GDM1 (cell line): ENCODE results near the gene ST8SIA6.

Experiments
- DNase-seq: peaks from one replicate; lab custom pipeline; 2025; lab: John Stamatoyannopoulos, UW

Gene ST8SIA6

DNA sequence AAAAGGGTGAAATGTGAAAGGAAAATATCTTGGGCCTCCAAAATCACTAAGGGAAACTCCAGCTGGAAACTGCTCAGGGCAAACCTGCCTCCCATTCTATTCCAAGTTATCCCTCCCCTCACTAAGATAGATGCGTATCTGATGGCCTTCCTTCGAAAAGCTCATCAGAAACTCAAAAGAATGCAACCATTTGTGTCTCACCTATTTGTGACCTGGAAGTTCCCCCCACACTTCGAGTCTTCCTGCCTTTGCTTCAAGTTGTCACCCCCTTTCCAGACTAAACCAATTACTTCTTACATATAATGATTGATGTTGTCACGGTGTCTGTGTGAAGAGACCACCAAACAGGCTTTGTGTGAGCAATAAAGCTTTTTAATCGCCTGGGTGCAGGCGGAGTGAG lies 69.3 kb downstream of the ST8SIA6 start:
- no peak for DNase-seq

DNA sequence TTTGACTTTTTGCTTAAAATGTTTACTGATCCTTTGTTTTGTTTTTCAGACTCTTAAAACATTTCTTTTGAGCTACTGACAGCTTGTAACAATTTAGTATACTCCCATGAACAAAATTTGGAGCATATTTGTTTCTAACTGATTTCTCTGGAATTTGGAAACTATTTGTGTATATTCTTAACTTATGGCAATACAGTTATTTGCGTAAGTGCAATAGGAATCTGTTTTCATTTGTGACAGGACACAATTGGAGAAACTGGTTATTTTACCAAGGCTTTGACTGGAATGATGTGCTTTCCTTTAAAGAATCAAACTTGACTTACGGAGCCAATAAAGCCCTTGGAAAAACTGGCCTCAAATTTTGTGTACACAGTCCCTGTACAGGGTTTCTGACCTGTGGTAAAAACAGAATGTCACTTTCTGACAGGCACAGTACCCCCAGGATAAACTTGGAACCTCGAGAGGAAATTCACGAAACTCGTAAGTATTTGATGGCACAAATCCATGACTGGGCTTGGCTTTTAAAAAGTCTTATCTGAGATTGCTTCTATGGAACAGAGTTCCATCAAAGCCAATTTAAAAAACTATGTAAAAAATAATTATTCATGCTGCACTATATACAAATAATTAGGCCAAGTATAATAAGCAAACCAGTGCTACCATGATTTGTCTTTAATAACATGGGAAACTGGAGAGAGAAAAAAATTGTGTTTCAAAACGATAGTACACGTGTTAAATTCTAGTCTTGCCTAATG lies 70.4 kb downstream of the ST8SIA6 start:
- DNase-seq, result no peak

DNA sequence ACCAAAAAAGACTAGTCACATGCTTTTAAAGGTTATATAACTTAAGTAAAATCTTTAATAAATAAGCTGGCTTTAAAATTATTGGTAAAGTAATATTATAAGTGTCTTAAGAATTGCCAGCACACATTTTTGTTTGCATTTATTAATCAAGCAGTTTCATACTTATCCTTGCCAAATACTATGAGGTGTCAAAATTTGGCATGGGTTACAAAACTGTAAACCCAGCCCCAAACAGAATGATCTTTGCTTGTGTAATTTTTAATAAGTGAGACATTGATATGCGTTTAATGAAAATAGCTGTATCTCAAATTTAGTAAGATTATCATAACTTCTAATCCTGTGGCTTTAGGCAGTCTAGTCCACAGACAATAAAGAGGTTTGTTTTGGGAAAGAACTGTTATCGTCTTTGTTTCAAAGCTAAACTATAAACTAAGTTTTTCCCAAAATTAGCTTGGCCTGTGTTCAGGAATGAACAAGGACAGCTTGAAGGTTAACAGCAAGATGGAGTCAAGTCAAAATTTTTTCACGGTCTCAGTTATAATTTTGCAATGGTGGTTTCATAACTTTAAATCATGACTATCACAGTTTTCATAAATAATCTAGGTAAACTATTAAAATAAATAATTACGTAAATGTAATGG lies 72.8 kb downstream of the ST8SIA6 start:
- no peak for DNase-seq

DNA sequence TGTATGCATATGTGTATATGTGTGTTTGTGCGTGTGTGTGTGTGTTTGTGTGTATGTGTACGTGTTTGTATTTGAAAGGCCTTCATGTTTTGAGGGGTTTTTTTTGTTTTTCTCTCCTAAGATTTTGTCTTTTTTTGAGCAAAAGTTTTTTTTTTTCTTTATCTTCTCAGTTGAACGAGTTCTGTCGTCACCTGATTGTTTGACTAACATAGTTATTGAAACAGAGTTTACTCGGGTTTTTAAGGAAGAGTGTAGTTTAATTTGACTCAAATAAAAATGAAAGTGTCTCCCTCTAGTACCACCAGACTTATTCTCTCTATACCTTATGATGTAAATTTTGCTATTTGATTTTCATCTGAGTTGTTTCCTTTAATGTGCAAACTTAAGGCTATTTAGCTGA lies 73.5 kb downstream of the ST8SIA6 start:
- no peak for DNase-seq

DNA sequence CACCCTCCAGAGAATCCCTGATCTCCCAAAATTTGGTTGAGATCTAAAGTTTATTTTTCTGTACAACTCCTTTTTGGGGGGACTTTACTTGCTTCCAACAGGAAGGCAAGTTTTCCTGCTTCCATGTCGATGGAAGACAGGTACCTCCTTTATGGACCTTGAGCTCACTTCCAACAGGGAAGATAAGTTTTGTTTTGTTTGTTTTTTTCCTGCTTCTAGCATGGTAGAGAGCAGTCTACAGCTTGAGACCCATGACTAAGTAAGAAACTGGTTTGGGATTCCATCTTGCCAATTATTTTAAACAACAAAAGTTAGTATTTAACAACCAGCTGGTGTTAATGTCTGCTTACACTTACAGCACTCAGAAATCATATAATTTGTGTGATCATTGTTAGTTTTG lies 74.4 kb downstream of the ST8SIA6 start:
- DNase-seq, result no peak

DNA sequence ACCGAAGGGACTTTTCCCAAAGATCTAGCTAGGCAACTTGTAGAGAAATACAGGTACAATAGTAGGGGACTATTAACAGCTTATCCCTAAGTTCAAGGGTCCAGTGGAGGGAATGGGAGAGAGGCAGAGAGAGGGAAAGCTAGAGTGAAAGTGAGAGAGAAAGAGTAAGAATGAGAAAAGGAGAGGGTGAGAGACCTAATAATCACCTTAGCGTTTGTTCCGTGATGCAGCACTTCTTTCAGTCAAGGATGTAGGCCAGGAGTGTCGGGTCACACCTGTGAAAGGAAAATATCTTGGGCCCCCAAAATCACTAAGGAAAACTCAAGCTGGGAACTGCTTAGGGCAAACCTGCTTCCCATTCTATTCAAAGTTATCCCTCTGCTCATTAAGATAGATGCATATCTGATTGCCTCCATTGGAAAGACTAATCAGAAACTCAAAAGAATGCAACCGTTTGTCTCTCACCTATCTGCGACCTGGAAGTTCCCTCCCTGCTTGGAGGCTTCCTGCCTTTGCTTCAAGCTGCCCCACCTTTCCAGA lies 75.2 kb downstream of the ST8SIA6 start:
- DNase-seq, result no peak

DNA sequence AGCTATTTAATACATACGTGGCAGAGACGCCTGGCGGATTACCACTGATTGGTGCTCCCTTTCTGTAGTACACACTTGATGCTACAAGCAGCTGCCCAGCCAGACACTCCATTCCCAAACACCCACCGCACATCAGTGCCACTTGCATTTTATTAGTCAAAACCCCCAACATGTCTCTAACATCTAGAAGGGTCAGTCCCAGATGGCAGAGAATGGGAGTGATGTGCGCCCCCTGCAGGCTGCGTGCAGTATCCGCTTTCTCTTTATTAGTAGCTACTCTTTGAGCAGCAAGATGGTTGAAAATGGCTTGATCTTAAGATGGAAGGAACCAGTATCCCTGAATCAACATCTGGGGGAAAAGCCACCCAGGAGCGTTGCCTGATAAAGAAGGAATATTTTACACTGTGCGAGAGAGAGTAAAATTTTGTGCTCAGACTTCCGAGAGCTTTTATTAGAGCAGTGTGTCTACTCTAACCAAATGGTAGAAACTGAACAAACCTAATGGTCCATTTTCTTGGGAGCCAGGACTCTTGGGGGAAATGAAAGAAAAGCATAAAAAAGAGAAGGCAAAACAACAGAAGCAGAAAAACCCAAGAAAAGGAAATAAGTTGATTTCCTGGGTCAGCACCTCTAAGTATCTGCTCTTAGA lies 78.3 kb downstream of the ST8SIA6 start:
- DNase-seq, result no peak

DNA sequence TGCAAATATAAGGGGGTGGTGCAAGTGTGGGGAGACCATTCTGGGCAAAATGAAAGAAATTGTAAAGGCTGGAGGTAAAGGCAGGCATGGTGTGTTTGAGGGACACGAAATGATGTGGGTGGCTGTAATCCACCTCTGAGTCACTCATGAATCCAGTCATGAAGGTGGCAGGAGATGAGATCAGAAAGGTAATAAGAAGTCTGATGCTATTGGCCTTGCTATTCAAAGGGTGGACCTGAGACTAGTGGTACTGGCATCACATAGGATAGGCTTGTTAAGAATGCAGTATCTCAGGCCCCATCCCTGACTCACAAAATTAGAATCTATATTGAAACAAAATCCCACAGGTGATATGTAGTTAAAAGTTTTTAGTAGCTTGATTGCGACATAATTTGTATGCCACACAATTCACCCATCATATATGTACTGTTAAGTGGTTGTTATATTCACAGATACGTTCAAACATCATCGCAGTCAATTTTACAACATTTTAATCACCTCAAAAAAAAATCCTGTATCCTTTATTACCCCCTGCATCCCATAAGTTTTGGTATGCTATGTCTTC lies 85.6 kb downstream of the ST8SIA6 start:
- no peak for DNase-seq

DNA sequence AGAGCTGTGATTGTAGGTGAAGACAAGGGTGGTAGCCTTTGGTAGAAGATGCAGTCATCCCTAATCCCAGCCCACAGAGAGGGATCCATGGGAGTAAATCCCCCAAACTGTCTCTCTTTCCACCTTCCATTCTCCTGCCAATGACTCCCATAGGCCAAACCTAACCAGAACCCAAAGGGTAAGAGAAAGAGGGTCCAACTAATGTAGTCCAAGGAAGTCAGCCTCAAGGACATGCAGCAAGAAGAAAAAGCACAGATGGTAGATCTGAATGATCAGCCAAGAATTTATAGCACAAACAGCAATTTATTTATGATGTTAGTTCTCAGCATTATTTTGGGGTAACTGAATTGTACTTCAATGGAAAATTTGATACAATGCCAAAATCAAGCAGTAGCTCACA lies 87.7 kb downstream of the ST8SIA6 start:
- DNase-seq, result no peak

DNA sequence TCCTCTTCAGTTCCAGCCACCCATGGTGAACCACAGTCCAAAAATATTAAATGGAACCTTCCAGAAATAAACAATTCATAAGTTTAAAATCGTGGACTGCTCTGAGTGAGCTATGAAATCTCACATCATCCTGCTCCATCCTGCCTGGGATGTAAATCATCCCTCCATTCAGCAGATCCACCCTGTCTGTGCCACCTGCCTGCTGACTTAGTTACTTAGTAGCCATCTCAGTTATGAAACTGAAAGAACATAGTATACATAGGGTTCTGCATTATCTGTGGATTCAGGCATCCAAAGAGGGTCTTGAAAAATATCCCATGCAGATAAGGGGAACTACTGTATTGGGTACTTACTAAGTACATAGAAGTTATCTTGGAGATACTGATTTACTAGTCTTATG lies 89.0 kb downstream of the ST8SIA6 start:
- DNase-seq, result no peak

DNA sequence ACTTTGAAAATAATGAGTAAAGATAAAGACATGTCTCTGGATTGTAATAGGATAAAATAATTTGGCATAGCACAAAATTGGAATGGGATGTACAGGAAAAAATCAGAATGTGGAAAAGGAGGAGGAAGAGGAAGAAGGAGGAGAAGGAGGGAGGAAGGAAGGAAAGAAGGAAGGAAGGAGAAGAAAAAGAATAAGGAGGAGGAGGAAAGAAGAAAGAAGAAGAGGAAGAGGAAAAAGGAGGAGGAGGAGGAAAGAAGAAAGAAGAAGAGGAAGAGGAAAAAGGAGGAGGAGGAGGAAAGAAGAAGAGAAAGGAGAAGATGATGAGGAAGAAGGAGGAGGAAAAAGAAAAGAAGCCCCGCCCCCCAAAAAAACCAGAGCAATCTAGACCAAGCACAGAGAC lies 95.9 kb downstream of the ST8SIA6 start:
- no peak for DNase-seq

DNA sequence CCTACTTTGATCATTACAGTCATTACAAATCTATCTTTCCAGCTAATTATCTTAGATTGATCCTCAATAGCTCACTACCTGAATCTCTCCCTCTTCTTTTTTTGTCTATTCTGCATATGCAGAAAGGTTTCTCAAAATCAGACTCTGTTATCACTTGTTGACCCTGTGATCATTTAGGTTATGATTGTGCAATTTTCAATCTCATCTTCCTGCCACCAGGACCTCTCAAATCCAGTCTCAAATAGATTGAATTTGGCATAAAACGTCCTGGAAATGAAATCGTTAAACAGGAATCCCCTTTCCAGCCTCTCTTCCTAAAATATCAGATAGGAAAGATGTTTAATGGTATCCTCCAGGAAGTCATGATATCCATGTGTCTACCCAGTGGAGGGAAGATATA lies 96.6 kb downstream of the ST8SIA6 start:
- no peak for DNase-seq

DNA sequence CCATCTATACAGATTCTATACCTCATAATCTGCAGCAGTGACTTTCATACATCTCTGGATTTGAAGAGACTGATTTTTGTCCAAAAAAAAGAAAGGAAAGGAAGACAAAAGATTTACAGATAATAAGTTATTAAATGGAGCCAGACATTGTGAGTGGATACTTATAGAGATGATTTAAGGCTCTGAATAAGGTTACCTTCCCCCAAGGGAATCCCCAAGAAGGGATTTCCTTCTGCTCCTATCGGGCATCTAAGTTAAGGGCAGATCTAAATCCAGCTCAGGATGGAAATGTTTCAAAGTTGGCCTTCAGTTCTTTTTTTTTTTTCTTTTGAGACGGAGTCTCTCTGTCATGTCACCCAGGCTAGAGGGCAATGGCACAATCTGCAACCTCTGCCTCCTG lies 97.6 kb downstream of the ST8SIA6 start:
- DNase-seq, result no peak

DNA sequence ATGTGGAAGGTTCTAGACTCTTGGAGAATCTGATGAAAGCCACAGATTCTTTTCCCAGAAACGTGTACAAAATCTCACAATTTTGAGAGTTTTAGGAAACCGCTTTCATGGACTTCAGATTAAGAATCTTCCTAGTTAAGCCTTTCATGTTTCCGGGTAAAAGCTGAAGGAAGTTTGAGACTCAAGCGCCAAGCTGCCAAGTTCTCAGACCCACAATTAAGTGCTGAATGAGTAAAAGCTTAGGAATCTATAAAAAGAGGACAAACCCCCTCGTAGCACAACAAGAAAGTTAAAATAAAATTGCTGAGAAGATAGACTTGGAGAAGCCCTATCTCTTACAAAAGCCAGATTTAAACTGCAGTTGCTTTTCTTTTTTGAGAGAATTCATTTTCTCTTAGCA lies 99.6 kb downstream of the ST8SIA6 start:
- DNase-seq, result no peak

DNA sequence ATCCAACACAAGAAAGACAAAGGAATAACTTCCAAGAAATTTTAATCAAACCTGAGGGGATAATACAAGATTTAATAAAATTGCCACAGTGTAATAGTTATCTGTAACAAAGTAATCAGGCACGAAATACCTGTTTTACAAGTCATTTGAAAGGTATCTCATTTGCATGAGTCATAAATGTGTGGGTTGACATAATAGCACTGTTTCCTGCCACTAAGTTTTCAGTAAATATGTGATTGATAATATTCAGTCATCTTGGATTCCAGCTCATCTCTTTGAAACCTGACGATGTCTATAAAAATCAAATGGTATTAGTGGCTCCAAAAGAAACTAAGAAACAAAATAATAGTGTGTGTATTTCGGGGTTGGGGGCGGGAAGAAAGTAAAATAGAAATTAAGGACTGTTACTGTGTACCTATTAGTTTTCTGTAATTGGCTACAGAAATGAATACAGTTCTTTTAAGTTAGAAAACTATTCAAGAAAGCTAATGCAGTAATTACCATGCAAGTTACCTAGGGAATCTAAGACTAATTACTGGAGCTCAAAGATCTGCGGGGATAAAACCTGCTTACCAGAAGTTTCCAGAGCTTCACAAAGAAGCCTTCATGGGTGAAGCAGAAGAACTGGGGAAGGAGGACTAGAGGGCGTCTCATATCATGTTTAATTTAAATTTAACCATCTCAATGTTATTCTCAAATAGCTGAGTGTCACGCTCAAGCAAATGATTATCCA lies 100.7 kb downstream of the ST8SIA6 start:
- DNase-seq, result no peak

DNA sequence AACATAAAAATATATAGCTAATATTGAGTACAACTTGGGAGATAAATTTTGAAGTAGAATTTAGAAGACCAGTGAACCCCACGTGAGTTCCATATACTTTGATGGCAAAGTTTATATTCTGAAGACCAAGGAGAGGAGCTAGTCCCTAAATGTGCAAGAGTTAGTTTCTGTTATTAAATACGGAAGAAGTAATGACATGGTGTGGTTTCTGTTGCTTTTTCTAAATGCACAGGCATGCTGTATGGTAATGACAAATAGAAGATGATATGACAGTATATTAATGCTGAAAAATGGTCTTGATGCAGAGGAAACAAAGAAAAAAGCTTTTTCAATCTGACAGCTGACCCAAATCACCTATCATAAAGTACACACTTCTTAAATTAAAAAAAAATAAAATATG lies 101.8 kb downstream of the ST8SIA6 start:
- DNase-seq, result no peak

DNA sequence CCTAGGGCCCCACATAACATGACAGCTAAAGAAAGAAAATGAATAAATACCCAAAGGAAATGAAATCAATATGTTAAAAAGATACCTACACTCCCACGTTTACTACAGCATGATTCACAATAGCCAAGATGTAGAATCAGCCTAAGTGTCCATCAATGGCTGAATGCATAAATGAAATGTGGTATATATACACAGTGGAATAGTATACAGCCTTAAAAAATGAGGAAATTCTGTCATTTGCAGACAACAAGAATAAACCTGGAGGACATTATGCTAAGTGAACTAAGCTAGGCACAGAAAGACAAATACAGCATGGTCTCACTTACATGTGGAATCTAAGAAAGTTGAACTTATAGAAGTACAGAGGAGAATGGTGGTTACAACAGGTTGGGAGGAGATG lies 102.9 kb downstream of the ST8SIA6 start:
- DNase-seq, result no peak

DNA sequence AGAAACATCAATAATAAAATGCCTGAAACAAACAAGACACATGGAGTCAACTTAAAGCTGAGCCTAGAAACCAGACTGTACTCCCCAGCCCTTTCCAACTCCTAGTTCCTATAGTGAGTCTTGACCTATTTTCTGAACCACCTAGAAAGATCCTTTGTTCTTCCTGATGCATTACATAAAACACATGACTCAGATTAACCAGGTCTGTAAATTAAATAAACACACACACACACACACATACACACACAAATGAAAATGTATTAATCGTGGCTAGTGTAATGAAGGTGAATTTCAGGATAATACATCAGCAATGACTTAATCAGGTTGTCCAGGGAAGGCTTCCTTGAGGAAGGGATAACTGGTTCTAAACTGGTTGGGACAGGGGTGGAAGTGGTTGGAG lies 104.7 kb downstream of the ST8SIA6 start:
- DNase-seq, result no peak

DNA sequence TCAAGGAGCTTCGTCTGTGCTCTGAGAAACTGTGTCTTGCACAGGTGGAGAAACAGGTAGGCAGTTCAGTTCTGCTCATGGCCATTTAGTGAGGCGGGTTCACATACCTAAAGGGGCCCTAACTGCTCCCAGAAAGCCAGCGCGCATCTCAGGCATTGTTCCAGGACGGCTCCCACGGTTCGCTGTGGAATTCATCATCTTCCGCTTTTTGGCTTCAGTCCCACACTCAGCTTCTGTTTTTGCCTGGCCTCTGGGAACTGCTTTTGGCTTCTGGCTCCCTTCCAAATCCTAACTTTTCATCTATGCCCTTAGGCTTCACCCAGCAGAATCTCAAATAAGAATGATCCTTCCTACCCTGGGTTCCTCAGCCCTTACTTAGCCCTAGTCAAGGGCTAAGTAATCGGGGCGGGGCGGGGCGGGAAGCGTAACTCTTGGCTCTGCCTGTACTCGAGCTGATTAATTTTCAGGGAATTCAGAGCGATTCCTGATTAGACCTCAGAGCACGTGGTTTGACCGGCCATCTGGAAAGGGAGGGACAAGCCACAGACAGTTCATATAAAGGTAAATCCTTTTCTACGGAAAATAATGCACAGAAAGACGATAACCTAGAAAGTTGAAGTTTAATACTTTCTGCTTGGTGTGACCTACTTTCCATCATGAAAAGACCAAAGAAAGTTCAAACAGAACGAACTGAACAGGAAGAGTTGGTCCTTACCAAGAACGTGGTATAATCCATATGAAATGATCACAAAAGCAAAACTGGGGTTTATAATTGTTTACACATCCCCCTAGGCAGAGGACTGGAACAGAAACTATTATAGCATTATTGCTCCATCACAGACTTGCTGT lies 105.7 kb downstream of the ST8SIA6 start:
- no peak for DNase-seq

DNA sequence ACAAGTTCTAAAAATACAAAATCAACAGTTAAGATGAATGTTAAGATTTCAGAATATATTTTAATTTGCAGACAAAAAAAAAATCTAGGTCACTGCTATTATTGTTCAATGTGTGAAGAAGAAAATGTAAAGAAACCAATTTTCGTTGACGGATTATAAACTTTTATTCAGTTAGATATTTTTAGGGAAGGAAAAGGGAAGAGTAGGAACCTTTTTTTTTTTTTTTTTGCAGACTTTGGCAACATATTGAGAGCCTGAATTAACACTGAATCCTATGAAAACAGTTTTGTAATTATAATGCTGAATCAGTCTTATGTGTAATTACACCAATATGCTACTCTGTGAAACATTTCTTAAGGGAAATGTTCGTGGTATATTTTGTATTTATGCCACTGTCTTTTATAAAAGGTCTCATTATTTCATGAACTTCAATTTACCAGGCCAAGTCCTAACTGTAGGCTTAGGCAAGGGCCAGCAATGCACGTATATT lies 106.3 kb downstream of the ST8SIA6 start:
- no peak for DNase-seq

DNA sequence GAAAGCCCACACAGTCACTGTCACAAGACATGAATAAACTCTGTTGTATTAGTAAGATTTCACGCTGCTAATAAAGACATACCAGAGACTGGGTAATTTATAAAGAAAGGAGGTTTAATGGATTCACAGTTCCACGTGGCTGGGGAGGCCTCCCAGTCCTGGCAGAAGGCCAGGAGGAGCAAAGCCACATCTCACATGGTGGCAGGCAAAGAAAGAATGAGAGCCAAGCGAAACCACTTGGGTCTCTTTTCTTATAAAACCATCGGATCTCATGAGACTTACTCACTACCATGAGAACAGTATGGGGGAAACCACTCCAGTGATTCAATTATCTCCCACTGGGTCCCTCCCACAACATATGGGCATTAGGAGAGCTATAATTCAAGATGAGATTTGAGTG lies 110.2 kb downstream of the ST8SIA6 start:
- DNase-seq, result no peak
